Thyroid gland (tissue), 4 donors: ENCODE results near the gene DNPH1. TPM values are rescaled to one million over a fixed set of nuclear protein-coding genes. Genes with fewer than 3 reads are reported as not detected.

Experiments
- DNase-seq, 2 donors: peaks; one replicate each; pipeline ENCODE4 v3.0.0-alpha.2; 2019
- H3K27ac ChIP-seq, 3 donors: fragments of 200-600 bp; sonication (generic); 1 replicate in 2 of 3; 2 replicates in 1 of 3; pipeline ENCODE4 v1.5.1; 2016 to 2019; ENCODE audit warnings: mild to moderate bottlenecking in 1 of 3, moderate library complexity in 1 of 3
- H3K27me3 ChIP-seq: fragments of 200-600 bp; sonication (generic); one replicate; pipeline ENCODE4 v1.5.1; 2019
- H3K36me3 ChIP-seq, 2 donors: fragments of 200-600 bp; sonication (generic); one replicate each; pipeline ENCODE4 v1.5.1; 2016 to 2019
- H3K4me1 ChIP-seq, 2 donors: fragments of 200-600 bp; sonication (generic); one replicate each; pipeline ENCODE4 v1.5.1; 2017 to 2019
- H3K4me3 ChIP-seq, 3 donors: fragments of 200-600 bp; sonication (generic); replicated peaks in 1 of 3; 1 replicate in 2 of 3; 2 replicates in 1 of 3; pipeline ENCODE4 v1.5.1; 2016; ENCODE audit warnings: mild to moderate bottlenecking in 1 of 3
- H3K9me3 ChIP-seq: fragments of 200-600 bp; sonication (generic); one replicate; pipeline ENCODE4 v1.5.1; 2017
- POLR2A ChIP-seq, 2 donors: fragments of 450-650 bp; IDR thresholded peaks; one replicate each; pipeline ENCODE4 v1.6.1; 2017; ENCODE audit warnings: antibody characterized with exemption in 2 of 2, mild to moderate bottlenecking in 2 of 2, moderate library complexity in 1 of 2
- WGBS, 2 donors: methylation state at CpG; one replicate each; pipeline ENCODE4 v1.1.5; 2017; 5-methylcytosine and 5-hydroxymethylcytosine counted together
- intact Hi-C: fragments of 100-400 bp; cut with DNase I; formaldehyde crosslinking; loops from one replicate; pipeline ENCODE4 v1.15.1; 2023
- total RNA-seq, 4 donors: library from RNA; depleted of rRNA; stranded (reverse); fragments of >200 nt; gene quantifications; one replicate each; pipeline ENCODE4 v1.2.3, GENCODE V29; 2016
- TF ChIP-seq, protein P1 (sequence below), 6 experiments: fragments of 200-600 bp in 3 of 6; fragments of 450-650 bp in 3 of 6; sonication (generic) in 3 of 6; IDR thresholded peaks; one replicate each; pipeline ENCODE4 v1.5.1; 2016 to 2019; ENCODE audit warnings: antibody characterized with exemption in 6 of 6, mild to moderate bottlenecking in 2 of 6, inconsistent platforms in 1 of 6, moderate library complexity in 1 of 6

The DNPH1 gene
- total RNA-seq, 4 donors from 2014 or later = 33.1 to 122 (median 84.1) TPM

GRCh38 chr6:43204271-43205105, 24.8 kb downstream of the DNPH1 start:
- intact Hi-C loops = no loop called here
- DNase-seq = no peak

GRCh38 chr6:43203718-43204095, 25.6 kb downstream of the DNPH1 start:
- 90 to 96% methylated on average over 8 of the region's 8 CpGs for WGBS, 2 donors
- Histone ChIP-seq H3K4me1 (no peaks in the 10 kb centered on the region), H3K36me3 (peaks cover 14 to 25% of the 10 kb centered on the region in 2 donors), H3K27ac (no peak overlapping the region), H3K9me3 (no peaks in the 10 kb centered on the region), H3K4me3 (no peak overlapping the region), H3K27me3 (no peaks in the 10 kb centered on the region)
- no peak for DNase-seq
- intact Hi-C loops = no loop called here
- TF ChIP-seq POLR2A (IDR thresholded peaks at IDR 0.05) = no peak
- TF ChIP-seq, protein P1, sequence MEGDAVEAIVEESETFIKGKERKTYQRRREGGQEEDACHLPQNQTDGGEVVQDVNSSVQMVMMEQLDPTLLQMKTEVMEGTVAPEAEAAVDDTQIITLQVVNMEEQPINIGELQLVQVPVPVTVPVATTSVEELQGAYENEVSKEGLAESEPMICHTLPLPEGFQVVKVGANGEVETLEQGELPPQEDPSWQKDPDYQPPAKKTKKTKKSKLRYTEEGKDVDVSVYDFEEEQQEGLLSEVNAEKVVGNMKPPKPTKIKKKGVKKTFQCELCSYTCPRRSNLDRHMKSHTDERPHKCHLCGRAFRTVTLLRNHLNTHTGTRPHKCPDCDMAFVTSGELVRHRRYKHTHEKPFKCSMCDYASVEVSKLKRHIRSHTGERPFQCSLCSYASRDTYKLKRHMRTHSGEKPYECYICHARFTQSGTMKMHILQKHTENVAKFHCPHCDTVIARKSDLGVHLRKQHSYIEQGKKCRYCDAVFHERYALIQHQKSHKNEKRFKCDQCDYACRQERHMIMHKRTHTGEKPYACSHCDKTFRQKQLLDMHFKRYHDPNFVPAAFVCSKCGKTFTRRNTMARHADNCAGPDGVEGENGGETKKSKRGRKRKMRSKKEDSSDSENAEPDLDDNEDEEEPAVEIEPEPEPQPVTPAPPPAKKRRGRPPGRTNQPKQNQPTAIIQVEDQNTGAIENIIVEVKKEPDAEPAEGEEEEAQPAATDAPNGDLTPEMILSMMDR (IDR thresholded peaks at IDR 0.05) = no peak

More at GRCh38 chr6:43204271-43205105, 24.8 kb downstream of the DNPH1 start:
- TF ChIP-seq POLR2A (IDR thresholded peaks at IDR 0.05) = no peak
- TF ChIP-seq, protein P1 (IDR thresholded peaks at IDR 0.05) = no peak
- H3K9me3 ChIP-seq = no peaks in the 10 kb centered on the region
- 94 to 95% methylated on average over 23 of the region's 23 CpGs for WGBS, 2 donors
- H3K36me3 ChIP-seq = peaks cover 14 to 25% of the 10 kb centered on the region in 2 donors
- H3K4me1 ChIP-seq = no peaks in the 10 kb centered on the region
- no peaks in the 10 kb centered on the region for H3K27me3 ChIP-seq
- no peak overlapping the region for H3K27ac ChIP-seq
- no peak overlapping the region for H3K4me3 ChIP-seq

DNA sequence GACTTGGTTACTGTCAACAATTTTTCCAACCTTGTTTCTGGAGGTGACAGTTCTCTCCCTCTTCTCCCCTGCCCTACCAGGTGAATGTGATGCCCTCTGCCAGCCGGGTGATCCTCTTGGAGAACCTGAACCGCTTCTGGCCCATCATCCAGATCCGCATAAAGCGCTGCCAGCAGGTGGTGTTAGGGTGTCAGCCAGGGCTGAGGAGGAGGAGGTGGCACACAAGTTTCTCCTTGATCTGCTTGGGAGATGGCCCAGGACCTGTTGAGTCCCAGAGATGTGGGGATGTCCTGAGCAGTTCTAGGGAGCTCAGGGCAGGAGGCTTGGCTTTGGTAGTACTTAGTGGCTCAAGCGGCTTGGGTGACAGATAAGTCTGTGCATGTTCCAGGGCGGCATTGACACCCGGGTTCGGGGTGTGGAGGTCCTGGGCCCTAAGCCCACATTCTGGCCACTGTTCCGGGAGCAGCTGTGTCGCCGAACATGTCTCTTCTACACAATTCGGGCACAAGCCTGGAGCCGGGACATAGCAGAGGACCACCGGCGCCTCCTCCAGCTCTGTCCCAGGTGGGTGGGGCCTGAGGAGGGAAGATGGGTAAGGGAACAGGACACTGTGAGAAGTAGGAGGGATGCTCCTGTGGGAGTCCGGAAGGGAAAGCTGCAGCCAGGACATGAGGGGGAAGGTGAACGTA, 26.1 kb downstream of the DNPH1 start:
- Histone ChIP-seq H3K9me3 (no peaks in the 10 kb centered on the region), H3K4me3 (no peak overlapping the region)
- whole genome bisulfite sequencing, 2 donors = 89 to 93% methylated on average over 17 of the region's 17 CpGs

GRCh38 chr6:43202451-43202850, 26.8 kb downstream of the DNPH1 start:
- peaks cover 17 to 29% of the 10 kb centered on the region in 2 donors for H3K36me3 ChIP-seq
- TF ChIP-seq, protein P1 (IDR thresholded peaks at IDR 0.05) = no peak
- TF ChIP-seq POLR2A (IDR thresholded peaks at IDR 0.05) = no peak
- no peak overlapping the region for H3K27ac ChIP-seq
- H3K9me3 ChIP-seq = no peaks in the 10 kb centered on the region
- H3K4me3 ChIP-seq = no peak overlapping the region
- H3K27me3 ChIP-seq = no peaks in the 10 kb centered on the region
- no peak for DNase-seq
- 92 to 93% methylated on average over 5 of the region's 5 CpGs for WGBS, 2 donors
- H3K4me1 ChIP-seq = no peaks in the 10 kb centered on the region
- intact Hi-C loops = no loop called here

More for the DNA sequence above, 26.1 kb downstream of the DNPH1 start:
- Histone ChIP-seq H3K27me3 (no peaks in the 10 kb centered on the region), H3K27ac (no peak overlapping the region), H3K36me3 (peaks cover 14 to 25% of the 10 kb centered on the region in 2 donors), H3K4me1 (no peaks in the 10 kb centered on the region)
- intact Hi-C loops = no loop called here
- TF ChIP-seq POLR2A (IDR thresholded peaks at IDR 0.05) = no peak
- TF ChIP-seq, protein P1 (IDR thresholded peaks at IDR 0.05) = no peak
- DNase-seq = no peak

GRCh38 chr6:43200541-43200940, 28.7 kb downstream of the DNPH1 start:
- Histone ChIP-seq H3K36me3 (peaks cover 33 to 40% of the 10 kb centered on the region in 2 donors), H3K4me1 (no peaks in the 10 kb centered on the region), H3K9me3 (no peaks in the 10 kb centered on the region), H3K27ac (no peak overlapping the region), H3K27me3 (no peaks in the 10 kb centered on the region), H3K4me3 (no peak overlapping the region)
- intact Hi-C loops = no loop called here
- TF ChIP-seq, protein P1 (IDR thresholded peaks at IDR 0.05) = no peak
- no peak for TF ChIP-seq POLR2A (IDR thresholded peaks at IDR 0.05)
- DNase-seq = no peak
- 94 to 98% methylated on average over 6 of the region's 6 CpGs for WGBS, 2 donors
